HG03064 (cell line): Measurements from ENCODE around the gene AP3D1.
A peak's percentile ranks its signal among the peaks of the same experiment; 100 is the strongest.

ENCODE experiments used
- ATAC-seq: cut with Tn5 transposase; IDR thresholded peaks from one replicate; pipeline ENCODE4 v1.9.1; 2021; ENCODE audit warnings: low read depth; ENCODE audit not compliant: unreplicated experiment

Gene AP3D1

GRCh38 chr19:2070986-2071673, 80.2 kb downstream of the AP3D1 start:
- no peak for ATAC-seq

GRCh38 chr19:2070436-2070827, 80.9 kb downstream of the AP3D1 start:
- no peak for ATAC-seq

DNA sequence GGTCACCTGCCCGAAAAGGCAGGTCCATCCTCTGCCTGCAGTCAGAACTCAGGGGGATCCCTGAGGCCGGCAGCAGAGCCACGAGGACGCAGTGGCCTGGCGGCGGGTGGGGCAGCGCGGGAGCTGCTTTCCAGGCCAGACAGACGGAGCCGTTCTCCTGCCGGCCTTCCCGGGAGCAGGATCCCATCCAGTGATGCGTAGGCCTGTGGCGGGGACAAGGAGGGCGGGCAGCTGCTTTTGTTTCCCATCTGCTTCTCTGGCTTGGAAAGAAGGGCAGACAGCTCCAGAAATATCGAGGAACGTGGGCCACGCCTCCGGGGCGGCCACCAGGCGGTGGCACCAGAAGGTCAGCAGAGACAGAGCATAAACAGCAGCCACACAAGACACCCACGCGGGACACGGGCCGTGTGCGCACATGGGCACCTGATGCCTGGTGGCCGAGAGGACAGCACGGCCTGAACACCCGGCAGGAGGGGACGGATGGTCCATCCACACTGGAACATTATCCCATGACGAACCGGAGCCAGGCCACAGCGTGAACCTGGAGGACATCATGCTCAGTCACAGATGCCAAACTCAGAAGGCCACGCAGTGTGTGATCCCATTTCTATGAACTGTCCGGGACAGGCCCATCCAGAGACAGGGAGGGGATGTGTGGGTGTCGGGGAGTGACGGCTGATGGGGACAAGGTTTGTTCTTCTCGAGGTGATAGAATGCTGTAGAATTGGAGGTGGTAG, 86.4 kb downstream of the AP3D1 start:
- no peak for ATAC-seq

GRCh38 chr19:2064395-2064787, 87.0 kb downstream of the AP3D1 start:
- no peak for ATAC-seq

- no peak for ATAC-seq
Observed at GRCh38 chr19:2063824-2064223, 87.5 kb downstream of the AP3D1 start.

DNA sequence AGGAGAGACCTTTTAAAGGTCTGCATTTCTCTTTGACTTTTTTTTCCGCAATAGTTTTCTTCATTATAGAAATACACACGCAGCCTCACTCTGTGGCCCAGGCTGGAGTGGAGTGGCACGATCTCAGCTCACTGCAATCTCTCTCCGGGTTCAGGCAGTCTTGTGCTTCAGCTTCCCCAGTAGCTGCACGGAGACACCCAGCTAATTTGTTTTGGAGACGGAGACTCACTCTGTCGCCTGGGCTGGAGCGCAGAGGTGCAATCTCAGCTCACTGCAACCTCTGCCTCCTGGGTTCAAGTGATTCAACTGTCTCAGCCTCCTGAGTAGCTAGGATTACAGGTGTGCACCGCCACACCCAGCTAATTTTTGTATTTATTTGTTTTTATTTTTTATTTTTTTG, 88.6 kb downstream of the AP3D1 start:
- ATAC-seq: no peak

DNA sequence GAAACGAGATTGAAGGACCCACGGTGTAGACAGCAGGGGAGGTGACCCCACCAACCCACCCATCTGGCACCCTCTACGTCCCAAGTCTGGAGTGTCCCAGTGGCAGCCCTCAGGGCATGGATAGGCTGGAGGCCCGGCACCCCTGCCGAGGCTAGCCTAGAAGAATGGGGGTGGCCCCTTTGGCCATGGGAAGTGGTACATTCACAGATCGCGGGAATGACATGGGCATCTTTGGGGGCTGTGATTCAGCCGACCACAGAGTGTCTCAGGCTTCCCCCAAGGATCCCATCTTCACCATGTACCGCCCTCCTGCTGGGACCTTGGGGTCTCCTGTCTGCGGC, 89.0 kb downstream of the AP3D1 start:
- no peak for ATAC-seq

GRCh38 chr19:2061495-2062388, 89.6 kb downstream of the AP3D1 start:
- ATAC-seq: peak; percentile 45

GRCh38 chr19:2060884-2061494, 90.4 kb downstream of the AP3D1 start:
- ATAC-seq: peak; percentile 20

- no peak for ATAC-seq
Observed at GRCh38 chr19:2059422-2060201, 91.8 kb downstream of the AP3D1 start.

DNA sequence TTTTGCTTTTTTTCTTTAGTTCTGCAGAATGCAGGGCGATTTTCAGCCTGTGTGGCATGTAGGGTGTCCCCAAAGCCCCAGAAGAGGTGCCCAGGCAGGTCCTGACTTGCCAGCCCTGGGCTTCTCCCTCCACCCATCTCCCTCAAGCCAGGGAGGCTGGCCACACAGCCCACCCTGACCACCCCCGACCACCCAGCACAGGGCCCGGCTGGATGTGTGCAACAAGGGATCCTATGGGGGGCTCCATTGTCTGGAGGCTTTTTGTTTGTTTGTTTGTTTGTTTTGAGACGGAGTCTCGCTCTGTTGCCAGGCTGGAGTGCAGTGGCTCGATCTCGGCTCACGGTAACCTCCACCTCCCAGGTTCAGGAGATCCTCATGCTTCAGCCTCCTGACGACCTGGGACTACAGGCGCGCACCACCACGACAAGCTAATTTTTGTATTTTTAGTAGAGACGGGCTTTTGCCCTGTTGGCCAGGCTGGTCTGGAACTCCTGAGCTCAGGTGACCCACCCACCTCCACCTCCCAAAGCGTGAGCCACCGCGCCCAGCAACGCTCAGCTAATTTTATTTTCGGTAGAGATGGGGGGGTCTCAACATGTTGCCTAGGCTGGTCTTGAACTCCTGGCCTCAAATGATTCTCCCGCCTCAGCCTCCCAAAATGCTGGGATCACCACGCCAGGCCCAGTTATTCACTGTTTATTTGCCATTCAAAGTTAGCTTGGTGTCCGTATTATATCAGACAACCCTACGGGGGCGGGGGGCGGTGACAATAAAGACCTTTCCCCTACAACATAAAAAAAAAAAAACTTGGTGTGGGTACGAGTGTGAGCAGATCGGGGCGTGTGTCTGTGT, 92.6 kb downstream of the AP3D1 start:
- ATAC-seq: no peak

- ATAC-seq: no peak
Observed at GRCh38 chr19:2057484-2058469, 93.6 kb downstream of the AP3D1 start.

GRCh38 chr19:2056837-2057192, 94.6 kb downstream of the AP3D1 start:
- ATAC-seq: no peak

- ATAC-seq: no peak
Observed at GRCh38 chr19:2055931-2056836, 95.2 kb downstream of the AP3D1 start.

DNA sequence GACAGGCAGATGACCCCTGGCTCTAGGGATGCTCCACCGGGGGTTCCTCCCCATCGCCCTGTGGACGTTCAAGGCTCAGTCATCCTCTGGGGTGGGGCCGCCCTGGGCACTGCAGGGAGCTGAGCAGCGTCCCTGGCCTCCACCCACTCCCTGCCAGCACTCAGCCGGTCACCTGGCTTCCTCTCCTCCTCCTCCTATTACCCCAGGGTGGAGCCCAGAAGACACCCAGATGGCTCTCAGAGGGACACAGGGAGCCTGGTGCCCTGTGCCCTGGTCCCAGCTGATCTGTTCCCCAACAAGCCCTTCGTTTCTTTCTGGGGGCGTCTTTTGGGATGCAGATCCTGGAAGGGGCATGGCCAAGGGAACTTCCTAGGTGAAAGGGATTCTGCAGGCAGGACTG, 96.6 kb downstream of the AP3D1 start:
- ATAC-seq: no peak

GRCh38 chr19:2053601-2054389, 97.6 kb downstream of the AP3D1 start:
- ATAC-seq: no peak
